IgD-negative memory B cell (primary cell): Measurements from ENCODE around the gene SMG5. TPM values are rescaled to one million over a fixed set of nuclear protein-coding genes. Genes with fewer than 3 reads are reported as not detected.

ENCODE experiments used
- H3K27ac Mint-ChIP-seq, 3 donors: one replicate each; pipeline ENCODE4 v1.8.0; 2020 to 2022; ENCODE audit warnings: mild to moderate bottlenecking in 3 of 3, mixed read lengths in 3 of 3, moderate library complexity in 1 of 3
- H3K27me3 Mint-ChIP-seq: one replicate; pipeline ENCODE4 v1.8.0; 2021; ENCODE audit warnings: mixed read lengths
- H3K36me3 Mint-ChIP-seq: one replicate; pipeline ENCODE4 v1.8.0; 2020; ENCODE audit warnings: mild to moderate bottlenecking, mixed read lengths
- H3K4me1 Mint-ChIP-seq, 3 donors: one replicate each; pipeline ENCODE4 v1.8.0; 2020 to 2022; ENCODE audit warnings: mixed read lengths in 3 of 3, mild to moderate bottlenecking in 1 of 3
- H3K4me3 Mint-ChIP-seq, 4 donors: one replicate each; pipeline ENCODE4 v1.8.0; 2020 to 2022; ENCODE audit warnings: mild to moderate bottlenecking in 4 of 4, mixed read lengths in 4 of 4, moderate library complexity in 3 of 4
- H3K9me3 Mint-ChIP-seq, 3 donors: one replicate each; pipeline ENCODE4 v1.8.0; 2020 to 2021; ENCODE audit warnings: mixed read lengths in 3 of 3, mild to moderate bottlenecking in 1 of 3
- polyA plus RNA-seq: library from polyadenylated mRNA; unstranded; fragments of 300-500 nt; fragmentation: Illumina TruSeq; gene quantifications from one replicate; pipeline ENCODE4 v1.2.3, GENCODE V29; 2021

SMG5 gene
- polyA plus RNA-seq, 1 donor from 2014 or later: 27.2 TPM

DNA sequence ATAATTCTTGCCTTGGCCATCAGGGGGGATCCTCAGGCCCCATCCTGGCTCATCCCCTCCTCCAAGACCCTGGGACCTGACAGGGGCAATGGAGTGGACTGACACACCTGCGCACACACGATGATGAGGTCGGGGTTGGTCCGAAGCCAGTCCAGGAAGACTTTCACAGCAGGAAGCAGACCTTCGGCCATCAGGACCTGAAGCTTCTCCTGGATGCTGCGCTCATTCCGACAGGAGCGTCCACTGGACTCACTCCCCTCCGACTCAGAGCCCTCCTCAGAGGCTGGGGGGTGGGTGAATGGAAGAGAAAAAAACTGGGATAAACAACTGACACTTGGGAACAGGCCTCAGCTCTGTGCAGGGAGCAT, 19.4 kb downstream of the SMG5 start:
- no peaks in the 10 kb centered on the region for H3K4me1 Mint-ChIP-seq
- H3K36me3 Mint-ChIP-seq: peaks cover 8% of the 10 kb centered on the region
- H3K27me3 Mint-ChIP-seq: no peaks in the 10 kb centered on the region
- H3K27ac Mint-ChIP-seq: no peak overlapping the region
- H3K4me3 Mint-ChIP-seq: no peak overlapping the region
- H3K9me3 Mint-ChIP-seq: peaks cover 0 to 1% (median 0%) of the 10 kb centered on the region in 3 donors

DNA sequence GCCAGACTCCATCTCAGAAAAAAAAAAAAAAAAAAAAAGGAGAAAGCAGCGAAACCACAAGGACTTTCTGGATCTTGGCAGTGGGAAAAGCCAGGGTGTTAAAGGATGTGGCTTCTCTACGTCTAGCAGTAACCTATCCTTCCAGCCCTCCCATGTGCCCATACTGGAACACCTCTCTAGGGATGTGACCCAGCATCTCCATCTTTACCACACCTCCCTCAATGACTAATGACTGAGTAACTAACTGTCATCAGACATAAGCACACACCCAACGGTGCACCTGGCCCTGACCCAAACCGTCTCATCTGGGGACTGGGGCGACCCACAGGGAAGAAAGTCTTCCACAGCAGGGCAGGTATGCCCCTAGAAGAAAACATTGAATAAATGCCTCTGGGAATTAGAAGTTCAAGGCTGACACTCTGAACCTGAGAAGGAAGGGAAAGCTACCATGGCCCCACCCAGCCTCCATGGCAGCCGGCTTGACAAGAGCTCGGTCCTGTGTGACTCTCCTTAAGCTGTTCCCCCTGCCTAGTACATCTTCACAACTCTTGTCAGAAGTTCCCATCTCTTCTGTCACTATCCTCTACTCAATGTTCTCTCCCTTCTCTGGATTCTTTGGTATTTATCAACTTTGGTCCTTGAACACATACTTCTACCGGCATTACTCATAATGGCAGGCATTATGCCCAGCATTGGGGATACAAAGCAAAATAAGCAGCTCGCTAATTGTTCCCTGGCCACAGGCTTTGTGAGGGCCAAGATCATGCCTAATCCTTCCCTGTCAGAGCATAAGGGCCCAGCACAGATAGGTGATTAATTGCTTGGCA, 20.0 kb downstream of the SMG5 start:
- H3K9me3 Mint-ChIP-seq: peaks cover 0 to 1% (median 0%) of the 10 kb centered on the region in 3 donors
- no peaks in the 10 kb centered on the region for H3K4me1 Mint-ChIP-seq
- no peaks in the 10 kb centered on the region for H3K27me3 Mint-ChIP-seq
- H3K27ac Mint-ChIP-seq: peak overlapping the region in 1 of 3 donors; percentile 82
- peaks cover 8% of the 10 kb centered on the region for H3K36me3 Mint-ChIP-seq
- H3K4me3 Mint-ChIP-seq: no peak overlapping the region

DNA sequence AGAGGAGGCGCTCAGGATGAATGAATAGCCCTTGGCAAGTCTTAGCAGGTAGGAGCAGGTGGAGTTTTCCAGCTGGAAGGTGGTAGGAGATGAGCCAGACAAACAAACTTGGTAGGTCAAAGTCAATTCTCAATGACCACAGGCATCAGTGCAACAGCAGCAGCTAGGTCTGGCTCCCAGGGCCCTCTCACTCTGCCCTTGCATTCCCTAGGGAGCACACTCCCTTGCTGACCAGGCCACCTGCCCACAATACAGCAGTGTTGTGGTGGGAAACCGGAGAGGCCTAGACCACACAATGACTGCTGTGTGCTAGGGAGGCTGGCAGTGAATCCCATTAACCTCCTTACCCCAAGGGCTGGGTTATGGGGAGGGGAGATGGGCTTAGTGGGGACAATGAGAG, 21.7 kb downstream of the SMG5 start:
- H3K9me3 Mint-ChIP-seq: peaks cover 0 to 1% (median 0%) of the 10 kb centered on the region in 3 donors
- H3K4me1 Mint-ChIP-seq: no peaks in the 10 kb centered on the region
- H3K27me3 Mint-ChIP-seq: no peaks in the 10 kb centered on the region
- peak overlapping the region in 1 of 3 donors; percentile 97 for H3K27ac Mint-ChIP-seq
- H3K4me3 Mint-ChIP-seq: no peak overlapping the region
- H3K36me3 Mint-ChIP-seq: peaks cover 9% of the 10 kb centered on the region

DNA sequence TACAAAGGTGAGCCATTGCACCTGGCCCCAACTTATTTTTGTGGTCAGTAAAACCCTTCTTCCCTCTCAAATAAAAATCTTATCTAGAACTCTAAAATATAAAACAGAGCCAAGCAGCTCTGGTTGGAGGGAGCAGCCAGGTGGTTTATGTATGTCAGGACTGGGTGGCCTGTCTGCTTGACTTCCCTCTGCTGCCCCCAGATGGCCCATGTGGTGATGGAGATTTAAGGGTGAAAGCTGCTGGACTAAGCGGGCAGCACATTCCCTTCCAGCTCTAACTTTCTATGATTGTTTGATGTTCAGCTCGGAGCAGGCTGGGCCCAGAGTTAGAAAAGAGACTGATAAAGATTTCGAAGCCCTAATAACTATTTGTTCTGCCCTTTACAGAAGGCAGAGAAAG, 22.8 kb downstream of the SMG5 start:
- no peak overlapping the region for H3K4me3 Mint-ChIP-seq
- no peaks in the 10 kb centered on the region for H3K27me3 Mint-ChIP-seq
- H3K4me1 Mint-ChIP-seq: no peaks in the 10 kb centered on the region
- H3K27ac Mint-ChIP-seq: peak overlapping the region in 1 of 3 donors; percentile 97
- H3K36me3 Mint-ChIP-seq: peaks cover 6% of the 10 kb centered on the region
- peaks cover 0 to 1% (median 0%) of the 10 kb centered on the region in 3 donors for H3K9me3 Mint-ChIP-seq

DNA sequence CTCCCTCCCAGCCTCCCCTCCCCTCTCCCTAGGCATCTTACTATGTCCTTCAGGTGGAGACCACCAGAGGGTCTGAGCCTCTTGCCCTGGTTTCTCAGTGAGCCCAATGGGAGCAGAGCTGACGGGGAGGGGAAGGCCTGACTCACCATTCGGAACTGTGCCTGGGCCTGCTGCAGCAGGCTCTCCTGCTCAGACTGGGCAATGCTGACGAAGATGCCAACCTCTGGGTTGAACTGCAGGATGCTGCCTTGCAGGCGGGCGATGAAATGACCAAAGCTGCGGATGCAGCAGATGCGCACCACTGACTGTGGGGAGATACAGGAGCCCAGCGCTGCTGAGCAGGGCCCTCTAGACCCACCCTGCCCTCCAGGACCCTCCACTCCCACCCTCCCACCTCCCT, 23.8 kb downstream of the SMG5 start:
- Mint-ChIP-seq H3K27ac (peak overlapping the region in 2 of 3 donors; percentile 43 to 53), H3K9me3 (peaks cover 0 to 1% (median 0%) of the 10 kb centered on the region in 3 donors), H3K4me1 (no peaks in the 10 kb centered on the region), H3K4me3 (no peak overlapping the region), H3K36me3 (peaks cover 8% of the 10 kb centered on the region), H3K27me3 (no peaks in the 10 kb centered on the region)

DNA sequence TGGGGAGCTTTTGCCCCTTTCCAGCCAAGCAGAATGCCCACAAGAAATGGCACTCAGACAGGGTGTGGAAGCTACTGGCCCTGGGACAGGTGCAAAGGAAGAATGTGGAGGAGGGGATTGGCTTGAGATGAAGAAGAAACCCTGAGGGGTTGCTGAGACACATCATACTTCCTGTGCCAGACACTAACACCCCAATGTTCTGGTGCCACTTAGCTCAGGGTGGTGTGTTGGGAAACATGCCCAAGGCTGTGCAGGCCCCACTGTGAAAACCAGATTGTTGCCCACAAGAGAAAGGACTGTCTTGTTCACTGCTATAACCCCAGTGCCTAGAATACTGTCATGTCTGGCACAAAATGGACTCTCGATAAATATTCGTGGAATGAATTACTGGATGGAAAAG, 24.9 kb downstream of the SMG5 start:
- H3K36me3 Mint-ChIP-seq: peaks cover 5% of the 10 kb centered on the region
- no peak overlapping the region for H3K4me3 Mint-ChIP-seq
- H3K27me3 Mint-ChIP-seq: no peaks in the 10 kb centered on the region
- H3K27ac Mint-ChIP-seq: no peak overlapping the region
- H3K9me3 Mint-ChIP-seq: peaks cover 0 to 1% (median 0%) of the 10 kb centered on the region in 3 donors
- H3K4me1 Mint-ChIP-seq: no peaks in the 10 kb centered on the region

DNA sequence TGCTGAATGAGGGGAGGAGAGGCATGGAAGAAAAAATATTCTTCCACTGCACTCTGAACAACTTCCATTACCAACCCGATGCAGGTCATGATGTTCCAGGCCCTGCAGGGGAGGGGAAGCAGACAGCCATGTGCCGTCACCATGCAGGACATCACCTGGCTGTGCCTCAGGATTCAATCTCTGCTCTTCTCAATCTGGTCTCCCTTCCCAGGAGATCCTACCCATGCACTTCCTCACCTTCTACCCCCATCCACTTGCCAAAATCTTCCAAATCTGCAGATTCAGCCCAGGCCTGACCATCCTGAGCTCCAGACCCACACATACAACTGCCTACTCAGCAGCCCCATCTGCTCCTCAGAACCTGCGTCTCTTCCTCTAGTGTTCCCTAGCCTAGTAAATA, 29.0 kb downstream of the SMG5 start:
- Mint-ChIP-seq H3K36me3 (peaks cover 3% of the 10 kb centered on the region), H3K27me3 (no peaks in the 10 kb centered on the region), H3K27ac (peak overlapping the region in 1 of 3 donors; percentile 91), H3K4me3 (no peak overlapping the region), H3K4me1 (no peaks in the 10 kb centered on the region), H3K9me3 (no peaks in the 10 kb centered on the region)

DNA sequence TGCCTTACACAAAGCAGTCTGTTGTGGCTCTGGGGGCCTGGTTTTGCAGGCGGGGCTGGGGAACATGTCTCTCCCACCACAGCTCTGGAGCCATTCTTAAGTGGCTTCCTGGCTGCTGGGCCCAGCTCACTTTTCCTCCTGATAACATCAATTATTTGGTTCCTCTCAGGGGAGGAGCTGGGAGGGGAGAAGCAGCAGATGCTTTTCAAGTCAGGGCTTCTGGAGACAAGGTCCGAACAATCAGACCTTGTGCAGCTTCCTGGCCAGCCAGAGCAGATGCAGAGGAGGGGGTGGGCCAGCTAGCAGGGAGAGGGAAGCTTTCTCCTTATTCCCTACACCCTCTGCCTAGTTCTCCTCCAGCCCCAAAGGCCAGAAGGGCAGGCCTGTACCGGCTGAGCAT, 31.1 kb downstream of the SMG5 start:
- Mint-ChIP-seq H3K4me1 (no peaks in the 10 kb centered on the region), H3K4me3 (no peak overlapping the region), H3K9me3 (no peaks in the 10 kb centered on the region), H3K27me3 (no peaks in the 10 kb centered on the region), H3K36me3 (peaks cover 1% of the 10 kb centered on the region), H3K27ac (no peak overlapping the region)

DNA sequence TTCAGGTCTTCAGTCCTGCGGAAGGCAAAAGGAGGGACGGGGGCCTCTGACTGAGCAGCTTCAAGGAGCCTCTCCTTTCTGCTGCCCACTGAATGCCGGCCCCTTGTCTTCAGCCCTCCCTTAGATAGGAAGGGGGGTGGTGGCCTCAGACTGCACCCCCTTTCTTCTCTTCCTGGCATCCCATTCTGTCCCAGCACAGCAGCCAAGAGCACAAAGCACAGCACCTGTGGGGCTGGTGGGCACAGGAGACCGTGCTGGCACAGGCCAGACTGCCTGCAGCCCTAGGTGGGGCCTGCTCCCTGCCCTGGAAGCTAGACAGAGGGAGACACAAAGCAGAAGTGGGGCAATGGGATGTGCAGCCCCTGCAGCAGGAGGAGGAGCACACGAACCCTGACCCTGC, 33.0 kb downstream of the SMG5 start:
- peaks cover 4 to 7% (median 6%) of the 10 kb centered on the region in 3 donors for H3K4me1 Mint-ChIP-seq
- no peaks in the 10 kb centered on the region for H3K9me3 Mint-ChIP-seq
- H3K36me3 Mint-ChIP-seq: peaks cover 1% of the 10 kb centered on the region
- no peak overlapping the region for H3K27ac Mint-ChIP-seq
- peaks cover 6% of the 10 kb centered on the region for H3K27me3 Mint-ChIP-seq
- H3K4me3 Mint-ChIP-seq: peak overlapping the region in 1 of 4 donors; percentile 50

DNA sequence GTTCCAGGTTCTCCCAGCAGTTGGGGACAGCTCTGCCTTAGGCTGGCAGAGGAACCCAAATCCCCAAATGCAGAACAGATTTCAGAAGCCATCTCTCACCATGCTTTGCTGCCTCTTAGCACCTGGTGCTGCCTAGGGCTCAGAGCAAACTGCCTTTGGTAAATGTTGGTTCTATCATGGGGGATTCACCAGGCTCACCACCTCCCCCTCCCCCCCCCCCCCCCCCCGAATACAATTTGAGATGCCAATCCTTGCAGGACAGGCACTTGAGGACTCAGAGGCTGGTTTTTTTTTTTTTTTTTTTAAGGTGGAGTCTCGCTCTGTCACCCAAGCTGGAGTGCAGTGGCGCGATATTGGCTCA, 34.3 kb downstream of the SMG5 start:
- Mint-ChIP-seq H3K4me3 (no peak overlapping the region), H3K9me3 (no peaks in the 10 kb centered on the region), H3K4me1 (peaks cover 6 to 7% (median 6%) of the 10 kb centered on the region in 3 donors), H3K27me3 (peaks cover 8% of the 10 kb centered on the region), H3K36me3 (no peaks in the 10 kb centered on the region), H3K27ac (no peak overlapping the region)

DNA sequence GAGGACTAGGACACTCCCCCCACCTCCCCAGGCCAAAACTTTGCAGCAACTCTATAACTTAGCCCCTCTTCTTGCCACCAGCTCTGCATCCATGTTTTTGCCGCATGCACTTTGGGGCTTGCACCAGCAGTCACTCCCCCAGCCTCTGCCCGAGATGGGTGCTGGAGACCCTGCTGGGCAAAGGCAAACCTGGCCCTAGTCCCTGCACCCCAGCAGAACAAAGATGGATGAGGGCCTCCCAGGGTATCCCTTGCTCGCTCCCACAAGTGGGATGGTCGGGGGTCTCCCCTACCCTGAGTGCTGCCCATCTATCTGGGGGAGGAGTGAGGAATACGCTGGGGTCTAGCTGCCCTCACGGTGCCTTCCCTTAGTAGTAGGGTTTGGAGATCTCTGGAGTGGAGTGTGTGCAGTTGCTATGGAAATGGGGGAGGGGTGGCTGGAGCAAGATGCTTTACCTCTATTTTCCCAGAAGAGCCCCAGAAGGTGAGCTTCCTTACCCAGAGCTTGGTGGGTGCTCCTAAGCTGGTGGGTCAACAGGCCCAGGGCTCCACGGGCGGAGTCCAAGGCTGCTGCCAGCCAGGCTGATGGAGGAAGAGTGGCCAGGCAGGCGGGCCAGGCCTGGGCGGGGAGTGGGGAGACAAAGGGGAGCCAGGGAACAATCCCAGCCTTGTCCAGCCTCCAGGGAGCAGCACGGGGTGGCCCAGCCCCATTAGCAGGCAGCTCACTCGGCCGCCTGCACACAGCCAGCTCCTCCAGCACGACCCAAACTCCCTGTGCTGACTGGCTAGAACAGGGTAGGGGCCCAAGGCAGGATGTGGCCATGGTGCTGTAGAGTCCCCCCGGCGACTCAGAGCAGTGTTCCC, 34.9 kb downstream of the SMG5 start, which contains the start of gene PAQR6:
TSS of gene PAQR6 (minus strand) at position 597 of the 863 bp plus-strand sequence. CDS start 1,325 bp downstream, outside the sequence.
- Mint-ChIP-seq H3K36me3 (no peaks in the 10 kb centered on the region), H3K27ac (no peak within 1 kb of the TSS), H3K4me1 (peaks cover 6 to 7% (median 6%) of the 10 kb centered on the region in 3 donors), H3K4me3 (peak within 1 kb of the TSS in 1 of 4 donors; percentile 38), H3K9me3 (no peaks in the 10 kb centered on the region), H3K27me3 (peaks cover 8% of the 10 kb centered on the region)

DNA sequence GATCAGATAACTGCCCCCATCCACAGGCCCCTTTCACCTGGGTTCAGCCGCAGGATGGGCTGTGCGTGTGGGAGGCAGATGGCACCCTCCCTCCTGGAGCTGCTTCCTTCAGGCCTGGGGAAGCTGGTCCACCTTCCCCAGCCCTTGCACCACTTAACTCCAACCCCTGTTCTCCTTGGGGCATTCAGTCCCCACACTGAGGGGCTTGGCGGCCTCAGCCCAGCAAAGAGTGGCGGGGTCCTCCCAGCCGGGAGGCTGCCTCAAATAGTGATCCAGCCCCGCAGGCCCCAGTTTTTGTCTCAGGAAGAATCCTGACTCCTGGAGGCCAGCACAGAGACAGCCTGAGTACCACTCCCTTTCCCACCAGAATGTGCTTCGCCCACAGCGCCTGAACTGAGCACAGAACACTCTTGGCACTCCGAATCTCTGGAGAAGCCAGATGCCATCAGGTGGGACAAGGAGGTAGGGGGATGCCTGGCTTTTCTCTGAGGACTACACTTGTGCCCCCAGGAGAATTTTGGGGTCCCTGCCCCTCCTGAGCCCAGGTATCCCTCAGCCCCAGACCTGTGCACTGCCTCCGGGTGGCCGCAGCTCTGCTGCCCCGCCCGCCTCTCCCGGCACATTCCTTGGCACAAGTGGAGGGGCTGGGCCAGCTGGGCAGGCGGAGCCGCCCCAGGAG, 35.7 kb downstream of the SMG5 start:
- peaks cover 6 to 7% (median 6%) of the 10 kb centered on the region in 3 donors for H3K4me1 Mint-ChIP-seq
- H3K27me3 Mint-ChIP-seq: peaks cover 8% of the 10 kb centered on the region
- no peaks in the 10 kb centered on the region for H3K9me3 Mint-ChIP-seq
- no peak overlapping the region for H3K27ac Mint-ChIP-seq
- H3K4me3 Mint-ChIP-seq: peak overlapping the region in 1 of 4 donors; percentile 65
- no peaks in the 10 kb centered on the region for H3K36me3 Mint-ChIP-seq

DNA sequence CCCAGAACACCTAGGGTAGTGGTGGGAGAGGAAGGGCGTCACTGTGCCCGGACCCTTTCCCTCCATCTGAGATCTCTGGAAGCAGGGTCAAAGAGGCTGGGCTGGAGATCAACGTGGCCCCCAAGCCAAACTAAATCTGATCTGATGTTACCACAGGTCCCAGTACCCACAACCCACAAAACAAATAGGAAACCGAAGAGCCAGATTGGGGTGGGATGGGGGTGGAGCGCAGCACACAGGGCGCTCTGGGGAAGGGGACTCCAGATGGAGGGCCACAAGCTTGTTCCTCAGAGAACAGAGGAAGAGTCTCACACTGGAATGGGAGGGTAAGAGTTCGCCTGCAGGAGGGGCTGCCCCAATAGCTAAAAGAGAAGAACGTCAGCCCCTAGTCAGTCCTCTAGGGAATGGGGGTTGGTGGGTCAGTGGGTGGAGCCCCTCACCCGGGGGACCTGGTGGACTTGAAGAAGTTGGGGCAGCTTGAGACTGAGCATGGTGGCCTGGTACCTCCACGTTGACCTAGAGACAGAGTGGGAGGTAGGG, 36.3 kb downstream of the SMG5 start:
- Mint-ChIP-seq H3K36me3 (no peaks in the 10 kb centered on the region), H3K27me3 (peaks cover 8% of the 10 kb centered on the region), H3K4me3 (peak overlapping the region; percentile 9 to 87 (median 70)), H3K4me1 (peaks cover 6 to 7% (median 6%) of the 10 kb centered on the region in 3 donors), H3K9me3 (no peaks in the 10 kb centered on the region), H3K27ac (no peak overlapping the region)

DNA sequence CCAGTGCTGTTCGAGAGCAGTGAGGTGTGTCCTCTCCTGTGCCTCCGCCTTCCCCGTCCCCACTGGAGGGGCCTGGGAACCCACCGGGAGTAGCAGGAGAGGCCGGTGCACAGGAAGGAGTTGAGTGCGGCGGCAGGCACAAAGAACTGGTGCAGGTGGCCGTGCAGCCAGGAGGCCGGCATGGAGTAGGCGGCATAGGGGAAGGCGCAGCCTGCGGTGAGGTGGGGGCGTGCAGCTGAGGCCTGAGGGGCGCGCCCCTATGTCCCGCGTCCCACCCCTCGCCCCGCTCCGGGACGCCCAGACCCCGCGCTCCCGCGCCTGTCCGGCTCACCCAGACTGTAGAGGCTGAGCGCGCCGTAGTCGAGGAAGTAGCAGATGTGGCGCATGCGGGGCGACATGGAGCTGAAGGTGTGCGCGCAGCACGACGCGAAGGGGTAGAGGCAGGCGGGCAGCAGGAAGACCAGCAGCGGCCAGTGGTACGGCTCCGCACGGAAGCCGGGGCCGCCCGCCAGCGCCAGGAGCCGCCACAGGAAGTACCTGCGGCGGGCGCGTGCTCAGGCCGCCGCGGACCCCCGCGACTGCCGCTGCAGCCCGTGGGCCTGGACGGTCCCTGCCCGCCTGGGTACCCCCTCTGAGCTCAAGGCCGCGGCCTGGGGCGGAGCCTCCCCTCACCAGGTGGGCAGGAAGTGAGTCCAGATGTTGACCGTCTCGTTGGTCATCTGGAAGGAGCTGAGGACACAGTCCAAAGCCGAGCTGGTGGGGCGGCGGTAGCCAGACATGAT, 37.0 kb downstream of the SMG5 start:
- peak overlapping the region; percentile 75 to 95 (median 88) for H3K4me3 Mint-ChIP-seq
- H3K36me3 Mint-ChIP-seq: peaks cover 5% of the 10 kb centered on the region

More for the DNA sequence above, 37.0 kb downstream of the SMG5 start:
- H3K27ac Mint-ChIP-seq: peak overlapping the region in 1 of 3 donors; percentile 78
- H3K9me3 Mint-ChIP-seq: no peaks in the 10 kb centered on the region
- H3K4me1 Mint-ChIP-seq: peaks cover 6 to 7% (median 6%) of the 10 kb centered on the region in 3 donors
- H3K27me3 Mint-ChIP-seq: peaks cover 8% of the 10 kb centered on the region
